T-helper 17 cell (primary cell): ENCODE measurements around the gene ATE1. TPM values are rescaled to one million over a fixed set of nuclear protein-coding genes. Genes with fewer than 3 reads are reported as not detected.
"Not testable (repeated sequence)": the region's sequence is repeated elsewhere in the genome, so short reads cannot be mapped to it uniquely, and the experiment has no call there.

ENCODE experiments used
- ATAC-seq: fragments of 150-1000 bp; cut with Tn5 transposase; 2 replicates; pipeline ENCODE4 v1.10.0; 2021; ENCODE audit warnings: mild to moderate bottlenecking, moderate library complexity
- DNase-seq, 3 donors: peaks; one replicate each; pipeline versions ENCODE4 v3.0.0 to v3.0.0-alpha.2; 2020 to 2021
- H3K9me3 ChIP-seq: one replicate; pipeline ENCODE4 v1.7.0; 2013; ENCODE audit warnings: low read length, mild to moderate bottlenecking; ENCODE audit not compliant: control insufficient read depth, poor library complexity, severe bottlenecking
- H3K27ac Mint-ChIP-seq: one replicate; pipeline ENCODE4 v1.8.0; 2022; ENCODE audit warnings: mild to moderate bottlenecking, moderate library complexity, mixed read lengths
- H3K27me3 Mint-ChIP-seq: one replicate; pipeline ENCODE4 v1.8.0; 2022; ENCODE audit warnings: mixed read lengths
- H3K36me3 Mint-ChIP-seq: one replicate; pipeline ENCODE4 v1.8.0; 2022; ENCODE audit warnings: low read depth, mixed read lengths
- H3K4me1 Mint-ChIP-seq: one replicate; pipeline ENCODE4 v1.8.0; 2022; ENCODE audit warnings: mild to moderate bottlenecking, mixed read lengths
- H3K4me3 Mint-ChIP-seq: one replicate; pipeline ENCODE4 v1.8.0; 2022; ENCODE audit warnings: mild to moderate bottlenecking, moderate library complexity, mixed read lengths
- total RNA-seq, 4 donors: library from RNA in 2 of 4; stranded (reverse) in 2 of 4; gene quantifications; one replicate each; pipeline ENCODE4 v1.2.3 and lab custom pipeline; 2022 to 2026

The ATE1 gene
- total RNA-seq, 2 donors from 2014 or later = 23.2 to 23.4 TPM

DNA sequence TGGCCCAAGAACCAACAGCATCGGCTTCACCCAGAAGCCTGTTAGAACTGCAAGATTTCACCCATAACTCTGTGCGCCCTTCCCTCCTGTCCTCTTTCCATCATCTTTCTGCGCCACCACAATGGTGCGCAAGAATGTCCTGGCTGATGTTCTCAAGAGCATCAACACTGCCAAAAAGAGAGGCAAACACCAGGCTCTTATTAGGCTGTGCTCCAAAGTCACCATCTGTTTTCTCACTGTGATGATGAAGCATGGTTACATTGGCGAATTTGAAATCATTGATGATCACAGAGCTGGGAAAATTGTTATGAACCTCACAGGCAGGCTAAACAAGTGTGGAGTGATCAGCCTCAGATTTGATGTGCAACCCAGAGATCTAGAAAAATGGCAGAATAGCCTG, 214.3 kb downstream of the ATE1 start:
- no peak for DNase-seq
- Mint-ChIP-seq H3K4me3 (no peak overlapping the region), H3K36me3 (no peaks in the 10 kb centered on the region), H3K27me3 (peaks cover 43% of the 10 kb centered on the region), H3K27ac (no peak overlapping the region), H3K4me1 (no peaks in the 10 kb centered on the region)
- ATAC-seq = no peak
- no peaks in the 10 kb centered on the region for H3K9me3 ChIP-seq

DNA sequence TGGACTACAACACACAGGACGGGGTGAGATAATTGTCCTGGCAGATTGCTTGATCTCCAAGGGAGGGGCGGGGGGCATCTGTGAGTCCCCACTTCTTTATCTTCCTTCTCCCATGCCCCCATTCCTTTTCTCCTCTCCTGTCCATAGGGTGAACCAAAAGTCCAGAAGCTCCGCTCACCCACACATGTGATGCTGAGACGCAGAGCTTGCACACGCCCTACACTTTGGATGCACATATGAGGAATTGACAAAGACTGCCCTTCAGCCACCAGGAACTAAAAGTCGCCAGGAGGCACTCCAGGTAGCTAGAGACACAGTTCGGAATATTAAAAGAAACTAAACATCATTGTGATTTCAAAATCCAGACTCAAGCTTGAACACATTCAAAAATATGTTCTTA, 216.9 kb downstream of the ATE1 start:
- Mint-ChIP-seq H3K36me3 (no peaks in the 10 kb centered on the region), H3K27me3 (peaks cover 44% of the 10 kb centered on the region), H3K27ac (no peak overlapping the region), H3K4me1 (no peaks in the 10 kb centered on the region), H3K4me3 (no peak overlapping the region)
- no peak for ATAC-seq
- DNase-seq = no peak
- H3K9me3 ChIP-seq = no peaks in the 10 kb centered on the region

DNA sequence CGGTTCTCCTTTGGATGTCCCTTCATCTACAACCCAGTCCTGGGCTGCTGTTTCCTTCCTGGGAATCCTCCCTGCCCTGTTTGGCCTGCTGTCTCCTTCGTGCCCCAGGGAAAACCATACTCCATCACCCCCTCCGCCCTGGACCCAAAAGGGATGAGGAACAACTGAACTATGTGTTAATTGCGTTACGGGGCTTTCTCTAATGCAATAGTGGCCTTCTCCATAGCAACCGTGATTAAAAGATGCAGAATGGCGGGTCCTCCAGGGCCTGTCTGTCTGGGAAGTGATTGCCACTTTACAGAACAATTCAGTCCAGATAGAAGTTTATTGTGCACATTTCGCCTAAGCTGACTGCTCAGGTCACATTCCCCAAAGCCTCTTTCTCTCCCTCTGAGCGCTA, 217.6 kb downstream of the ATE1 start:
- peaks cover 52% of the 10 kb centered on the region for H3K27me3 Mint-ChIP-seq
- H3K9me3 ChIP-seq = no peaks in the 10 kb centered on the region
- H3K36me3 Mint-ChIP-seq = no peaks in the 10 kb centered on the region
- no peak for ATAC-seq
- no peak overlapping the region for H3K27ac Mint-ChIP-seq
- no peak overlapping the region for H3K4me3 Mint-ChIP-seq
- DNase-seq = no peak
- no peaks in the 10 kb centered on the region for H3K4me1 Mint-ChIP-seq

DNA sequence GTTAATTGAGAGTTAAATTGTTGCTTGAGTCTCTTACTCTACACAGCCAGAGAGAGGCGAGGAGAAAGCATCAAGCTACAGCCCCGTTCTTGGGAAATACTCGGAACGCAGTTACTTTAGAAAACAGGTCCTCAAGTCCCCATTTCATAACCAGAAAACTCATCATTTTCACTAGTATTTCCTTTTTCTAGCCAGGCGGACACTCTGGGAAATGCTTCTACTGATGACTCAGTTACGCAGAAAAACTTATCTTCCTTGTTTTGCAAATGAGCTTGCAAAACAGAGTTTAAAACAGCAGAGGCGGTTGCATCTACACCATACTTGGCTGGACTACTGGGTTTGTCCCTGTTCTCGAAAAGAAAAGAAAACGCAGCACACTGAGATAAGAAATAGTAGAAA, 218.2 kb downstream of the ATE1 start:
- Mint-ChIP-seq H3K4me1 (no peaks in the 10 kb centered on the region), H3K27ac (no peak overlapping the region)

DNA sequence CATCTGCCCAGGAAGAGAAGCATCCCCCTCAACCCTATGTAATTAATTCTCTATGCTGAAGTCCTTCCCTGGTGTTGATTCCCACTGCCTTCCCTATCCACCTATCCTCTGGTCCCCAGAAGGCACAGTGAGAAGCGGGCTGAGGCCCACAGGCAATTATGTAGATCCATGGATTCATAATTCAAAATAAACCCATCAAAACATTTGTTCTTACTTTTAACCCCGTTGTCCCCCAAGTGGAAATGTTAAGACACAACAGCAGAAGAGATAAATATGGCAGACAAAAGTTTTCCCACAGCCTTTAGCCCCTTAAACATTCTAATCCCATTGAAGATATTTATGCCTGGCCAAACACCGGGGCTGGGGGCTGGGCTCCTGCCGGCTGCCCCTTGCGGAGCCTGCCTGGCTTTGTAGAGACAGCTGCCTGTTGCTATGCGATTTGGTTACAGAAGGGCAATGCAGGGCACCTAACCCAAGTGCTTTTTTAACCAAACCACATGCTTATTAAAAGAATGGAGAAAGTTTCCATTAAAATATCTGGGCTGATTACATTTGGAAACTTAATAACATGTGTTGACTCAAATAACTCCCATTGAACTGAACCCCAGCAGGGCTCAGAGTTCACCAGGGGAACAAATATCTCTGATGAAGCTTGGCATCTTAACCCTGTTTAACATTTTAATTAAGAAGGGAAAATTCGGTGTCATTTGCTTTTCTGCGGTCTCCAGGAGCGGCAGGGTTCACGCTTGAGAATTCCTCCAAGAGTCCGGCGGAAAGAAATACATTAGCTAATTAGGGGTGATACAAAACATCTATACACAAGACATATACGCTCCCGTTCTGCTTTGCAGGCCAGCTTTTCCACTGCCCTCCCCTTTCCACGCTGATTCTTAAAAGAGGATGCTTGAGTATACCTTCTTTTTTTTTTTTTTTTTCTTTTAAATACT, 218.8 kb downstream of the ATE1 start:
- no peak for ATAC-seq
- no peaks in the 10 kb centered on the region for H3K9me3 ChIP-seq
- H3K27me3 Mint-ChIP-seq = peaks cover 53% of the 10 kb centered on the region
- no peaks in the 10 kb centered on the region for H3K4me1 Mint-ChIP-seq
- DNase-seq = no peak
- H3K27ac Mint-ChIP-seq = no peak overlapping the region
- H3K36me3 Mint-ChIP-seq = no peaks in the 10 kb centered on the region
- H3K4me3 Mint-ChIP-seq = no peak overlapping the region

More for the DNA sequence above, 218.2 kb downstream of the ATE1 start:
- no peak for DNase-seq
- ATAC-seq = no peak
- H3K9me3 ChIP-seq = no peaks in the 10 kb centered on the region
- H3K36me3 Mint-ChIP-seq = no peaks in the 10 kb centered on the region
- peaks cover 52% of the 10 kb centered on the region for H3K27me3 Mint-ChIP-seq
- H3K4me3 Mint-ChIP-seq = no peak overlapping the region

DNA sequence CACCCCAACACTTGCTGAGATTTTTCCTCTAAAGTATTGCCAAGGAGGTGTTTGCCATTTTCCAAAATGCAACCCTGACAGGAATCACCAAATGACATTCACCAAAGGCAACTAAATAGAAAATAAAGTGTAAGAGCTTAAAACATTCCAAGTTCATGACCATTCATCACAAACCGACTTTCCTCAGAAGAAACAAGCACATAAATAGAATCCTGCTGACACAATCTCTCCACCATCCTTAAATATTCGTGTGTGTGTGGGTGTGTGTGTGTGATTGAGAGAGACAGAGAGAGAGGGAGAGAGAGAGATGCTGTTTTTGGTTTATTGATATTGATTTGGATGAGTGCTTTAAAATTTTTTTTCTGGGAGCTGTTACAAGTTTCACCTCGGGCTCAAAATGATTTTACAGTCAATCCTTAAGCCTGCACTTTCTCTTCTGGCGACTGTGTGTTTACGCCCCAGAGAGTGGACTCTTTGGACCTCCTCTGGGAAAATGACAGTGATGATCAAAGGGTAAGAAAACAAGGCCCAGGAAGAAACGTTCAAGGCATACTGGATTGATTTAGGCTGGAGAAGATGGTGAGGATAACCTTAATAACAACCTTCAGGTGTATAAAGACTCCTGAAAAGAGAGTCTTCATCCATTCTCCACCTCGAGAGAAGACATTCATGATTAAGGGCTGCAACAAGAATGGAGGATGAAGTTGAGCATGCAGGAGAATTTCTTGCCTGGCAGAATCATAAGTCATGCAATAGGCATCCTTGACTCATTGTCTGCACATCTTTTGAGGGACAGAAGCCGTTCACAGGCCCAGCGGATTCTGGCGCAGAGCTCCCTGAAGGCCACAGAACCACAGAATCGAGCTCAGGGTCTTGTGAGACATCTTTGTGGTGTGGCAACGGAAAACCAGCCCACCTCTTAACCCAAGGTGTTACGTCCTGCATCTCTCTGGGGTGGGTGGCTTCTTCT, 225.2 kb downstream of the ATE1 start:
- Mint-ChIP-seq H3K36me3 (no peaks in the 10 kb centered on the region), H3K4me3 (no peak overlapping the region), H3K27ac (no peak overlapping the region), H3K27me3 (peaks cover 33% of the 10 kb centered on the region), H3K4me1 (no peaks in the 10 kb centered on the region)
- H3K9me3 ChIP-seq = no peaks in the 10 kb centered on the region
- ATAC-seq (no peak), DNase-seq (no peak)

DNA sequence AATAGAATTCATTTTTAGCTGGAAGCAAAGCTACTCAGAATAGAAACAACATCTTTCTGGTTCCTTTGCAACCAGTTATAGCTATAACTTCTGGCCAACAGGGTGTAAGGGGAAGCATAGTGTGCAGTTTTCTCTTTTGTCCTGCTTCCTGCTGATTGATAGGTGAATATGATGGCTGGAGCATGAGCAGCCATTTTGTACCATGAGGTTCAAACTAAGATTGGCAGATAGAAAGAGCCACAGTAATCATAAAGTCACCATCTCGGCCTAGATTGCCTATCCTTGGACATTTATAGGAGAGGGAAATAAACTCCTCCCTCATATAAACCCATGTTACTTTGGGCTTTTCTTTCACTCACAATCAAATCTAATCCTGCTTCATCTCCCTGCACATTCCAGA, 227.4 kb downstream of the ATE1 start:
- no peaks in the 10 kb centered on the region for H3K9me3 ChIP-seq
- H3K27me3 Mint-ChIP-seq = peaks cover 21% of the 10 kb centered on the region
- DNase-seq (no peak), ATAC-seq (no peak)
- no peak overlapping the region for H3K27ac Mint-ChIP-seq
- H3K36me3 Mint-ChIP-seq = no peaks in the 10 kb centered on the region
- no peak overlapping the region for H3K4me3 Mint-ChIP-seq
- H3K4me1 Mint-ChIP-seq = no peaks in the 10 kb centered on the region

DNA sequence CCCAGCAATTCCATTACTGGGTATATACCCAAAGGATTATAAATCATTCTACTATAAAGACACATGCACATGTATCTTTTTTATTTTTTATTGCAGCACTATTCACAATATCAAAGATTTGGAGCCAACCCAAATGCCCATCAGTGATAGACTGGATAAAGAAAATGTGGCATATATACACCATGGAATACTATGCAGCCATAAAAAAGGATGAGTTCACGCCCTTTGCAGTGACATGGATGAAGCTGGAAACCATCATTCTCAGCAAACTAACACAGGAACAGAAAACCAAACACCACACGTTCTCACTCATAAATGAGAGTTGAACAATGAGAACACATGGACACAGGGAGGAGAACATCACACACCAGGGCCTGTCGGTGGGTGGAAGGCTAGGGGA, 228.1 kb downstream of the ATE1 start:
- H3K27me3 Mint-ChIP-seq = peaks cover 26% of the 10 kb centered on the region
- H3K36me3 Mint-ChIP-seq, H3K27ac Mint-ChIP-seq, DNase-seq, H3K4me3 Mint-ChIP-seq, H3K9me3 ChIP-seq, H3K4me1 Mint-ChIP-seq, ATAC-seq: not testable (repeated sequence)

DNA sequence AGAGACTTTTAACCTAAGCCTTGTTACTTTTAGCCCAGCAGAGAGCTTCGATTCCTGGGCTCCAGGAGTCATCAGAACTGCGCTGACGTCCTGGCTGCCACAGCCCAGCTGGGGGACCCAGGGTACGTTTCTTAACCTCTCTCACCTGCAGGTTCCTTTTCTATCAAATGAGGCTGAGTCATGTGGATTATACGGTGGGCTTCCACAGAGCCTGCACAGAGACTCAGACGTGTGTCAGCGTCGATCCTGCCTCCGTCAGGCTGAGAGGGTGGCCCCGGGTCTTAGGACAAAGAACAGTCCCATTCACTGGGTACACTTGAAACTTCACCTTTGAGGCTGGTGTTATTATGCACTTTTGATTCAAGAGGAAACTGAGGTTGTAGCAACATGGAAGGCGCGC, 228.9 kb downstream of the ATE1 start:
- H3K36me3 Mint-ChIP-seq = no peaks in the 10 kb centered on the region
- H3K9me3 ChIP-seq = no peaks in the 10 kb centered on the region
- H3K27me3 Mint-ChIP-seq = peaks cover 30% of the 10 kb centered on the region
- H3K27ac Mint-ChIP-seq = no peak overlapping the region
- DNase-seq (no peak), ATAC-seq (no peak)
- H3K4me1 Mint-ChIP-seq = no peaks in the 10 kb centered on the region
- H3K4me3 Mint-ChIP-seq = no peak overlapping the region

DNA sequence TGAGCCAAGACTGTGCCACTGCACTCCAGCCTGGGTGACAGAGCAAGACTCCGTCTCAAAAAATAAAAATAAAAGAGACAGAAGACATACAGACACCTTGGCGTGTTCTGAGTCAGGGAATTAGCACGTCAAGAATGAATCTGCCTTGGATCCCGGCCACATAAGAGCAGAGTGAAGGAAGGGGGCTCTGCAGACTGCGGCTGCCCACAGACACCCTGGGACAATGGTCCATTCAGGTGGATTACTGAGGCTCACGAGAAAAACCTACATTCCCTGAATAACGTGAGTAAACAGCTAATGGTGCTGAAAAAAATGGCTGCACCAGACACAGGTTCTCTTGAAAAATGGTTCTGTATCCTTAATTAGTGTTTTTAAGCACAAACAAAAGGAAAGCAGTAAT, 229.5 kb downstream of the ATE1 start:
- H3K27ac Mint-ChIP-seq = no peak overlapping the region
- ATAC-seq (no peak), DNase-seq (no peak)
- H3K4me3 Mint-ChIP-seq = no peak overlapping the region
- H3K4me1 Mint-ChIP-seq = no peaks in the 10 kb centered on the region
- H3K36me3 Mint-ChIP-seq = no peaks in the 10 kb centered on the region
- peaks cover 27% of the 10 kb centered on the region for H3K27me3 Mint-ChIP-seq
- H3K9me3 ChIP-seq = no peaks in the 10 kb centered on the region

DNA sequence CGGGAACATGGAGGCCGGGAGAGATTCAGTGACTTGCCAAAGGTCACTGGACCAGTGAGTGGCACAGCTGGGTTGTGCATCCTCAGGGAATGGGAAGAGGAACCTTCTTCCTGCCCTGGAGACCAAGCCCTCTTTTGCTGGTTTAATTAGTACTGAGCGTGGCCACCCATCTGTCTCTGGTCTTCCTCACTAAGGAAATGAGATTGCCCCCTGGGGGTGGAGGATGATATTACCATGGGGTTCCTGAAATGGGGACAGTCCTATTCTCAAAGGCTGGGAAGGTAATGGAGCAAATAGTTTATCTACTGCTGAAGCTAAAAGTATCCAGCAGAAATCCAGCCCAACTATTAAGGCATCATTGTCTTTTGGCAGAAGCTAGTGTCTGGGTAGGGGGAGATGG, 231.0 kb downstream of the ATE1 start:
- no peak for ATAC-seq
- Mint-ChIP-seq H3K4me1 (no peaks in the 10 kb centered on the region), H3K36me3 (no peaks in the 10 kb centered on the region), H3K27ac (no peak overlapping the region), H3K27me3 (peaks cover 27% of the 10 kb centered on the region), H3K4me3 (no peak overlapping the region)
- no peaks in the 10 kb centered on the region for H3K9me3 ChIP-seq
- no peak for DNase-seq

DNA sequence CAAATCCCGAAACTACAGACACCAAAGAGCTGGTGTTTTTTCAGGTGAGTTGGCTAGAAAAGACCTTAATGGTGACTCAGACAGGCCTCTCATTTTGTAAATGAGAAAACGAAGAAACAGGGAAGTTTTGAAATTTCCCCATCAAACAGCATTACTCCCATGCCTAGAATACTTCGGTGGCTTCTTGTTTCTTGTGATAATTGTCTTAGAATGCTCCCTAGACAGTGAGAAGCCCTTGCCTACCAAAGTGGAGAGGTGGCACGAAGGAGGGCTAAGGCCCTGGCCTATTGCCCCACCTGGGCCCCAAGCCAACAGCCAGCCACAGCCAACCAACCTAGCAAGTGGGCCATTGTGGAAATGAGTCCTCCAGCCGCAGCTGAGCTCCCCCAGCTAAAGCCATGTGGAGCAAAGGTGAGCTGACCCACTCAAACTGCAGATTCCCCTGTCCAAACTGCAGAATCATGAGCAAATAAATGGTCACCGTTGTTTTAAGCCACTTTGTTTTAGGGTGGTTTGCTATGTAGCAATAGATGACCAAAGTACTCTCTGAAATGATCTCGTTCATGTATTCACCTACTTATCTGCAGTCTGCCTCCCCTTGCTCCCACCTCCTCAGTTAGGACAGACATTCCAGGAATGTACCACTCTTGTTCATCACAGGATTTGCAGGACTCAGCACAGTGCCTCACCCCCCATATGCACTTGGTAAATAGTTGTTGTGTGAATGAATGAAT, 231.9 kb downstream of the ATE1 start:
- H3K4me1 Mint-ChIP-seq = no peaks in the 10 kb centered on the region
- DNase-seq (no peak), ATAC-seq (no peak)

More for the DNA sequence above, 231.9 kb downstream of the ATE1 start:
- Mint-ChIP-seq H3K27ac (no peak overlapping the region), H3K4me3 (no peak overlapping the region), H3K27me3 (peaks cover 27% of the 10 kb centered on the region), H3K36me3 (no peaks in the 10 kb centered on the region)
- no peaks in the 10 kb centered on the region for H3K9me3 ChIP-seq
